C4-2B (cell line): ENCODE data around the gene TARBP2.

Experiments used
- ZFX ChIP-seq: fragments of 450-650 bp; IDR thresholded peaks from 2 replicates; pipeline ENCODE4 v1.6.1; 2017
- TF ChIP-seq, protein P1 (sequence below): fragments of 450-650 bp; conservative IDR thresholded peaks from 2 replicates; pipeline ENCODE4 v1.5.1; 2017; ENCODE audit warnings: mild to moderate bottlenecking

DNA sequence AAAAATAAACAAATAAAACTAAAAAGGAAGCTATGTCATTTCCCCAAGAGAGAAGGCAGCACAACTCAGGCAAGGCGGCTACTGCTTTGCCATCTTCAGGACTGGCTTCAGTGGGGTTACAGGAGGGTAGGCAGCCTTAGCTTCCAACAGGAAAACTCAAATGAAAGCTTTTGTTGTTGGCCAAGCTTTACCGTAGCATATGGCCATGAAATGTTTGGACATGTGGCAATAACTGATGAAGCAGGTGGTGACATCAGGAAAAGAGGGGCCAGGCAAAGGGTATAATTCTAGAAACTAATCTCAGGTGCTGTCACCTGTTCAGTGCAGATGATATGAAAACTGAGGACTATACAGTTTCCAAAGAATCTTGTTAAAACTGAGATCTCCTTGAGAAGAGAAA lies 29.0 kb downstream of the TARBP2 start:
- TF ChIP-seq, protein P1, sequence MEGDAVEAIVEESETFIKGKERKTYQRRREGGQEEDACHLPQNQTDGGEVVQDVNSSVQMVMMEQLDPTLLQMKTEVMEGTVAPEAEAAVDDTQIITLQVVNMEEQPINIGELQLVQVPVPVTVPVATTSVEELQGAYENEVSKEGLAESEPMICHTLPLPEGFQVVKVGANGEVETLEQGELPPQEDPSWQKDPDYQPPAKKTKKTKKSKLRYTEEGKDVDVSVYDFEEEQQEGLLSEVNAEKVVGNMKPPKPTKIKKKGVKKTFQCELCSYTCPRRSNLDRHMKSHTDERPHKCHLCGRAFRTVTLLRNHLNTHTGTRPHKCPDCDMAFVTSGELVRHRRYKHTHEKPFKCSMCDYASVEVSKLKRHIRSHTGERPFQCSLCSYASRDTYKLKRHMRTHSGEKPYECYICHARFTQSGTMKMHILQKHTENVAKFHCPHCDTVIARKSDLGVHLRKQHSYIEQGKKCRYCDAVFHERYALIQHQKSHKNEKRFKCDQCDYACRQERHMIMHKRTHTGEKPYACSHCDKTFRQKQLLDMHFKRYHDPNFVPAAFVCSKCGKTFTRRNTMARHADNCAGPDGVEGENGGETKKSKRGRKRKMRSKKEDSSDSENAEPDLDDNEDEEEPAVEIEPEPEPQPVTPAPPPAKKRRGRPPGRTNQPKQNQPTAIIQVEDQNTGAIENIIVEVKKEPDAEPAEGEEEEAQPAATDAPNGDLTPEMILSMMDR, result no peak
- no peak for TF ChIP-seq ZFX
